Liver (tissue), 9 donors: ENCODE measurements around the gene BAZ2B. TPM values are rescaled to one million over a fixed set of nuclear protein-coding genes. Genes with fewer than 3 reads are reported as not detected.

Experiments
- DNase-seq: peaks from one replicate; pipeline ENCODE4 v3.0.0-alpha.2; 2017; ENCODE audit warnings: low spot score
- H3K27ac ChIP-seq, 2 donors: one replicate each; pipeline ENCODE4 v1.7.0; 2013; ENCODE audit warnings: inconsistent platforms in 2 of 2, low read length in 2 of 2, control low read depth in 1 of 2, low read depth in 1 of 2, mild to moderate bottlenecking in 1 of 2
- H3K27me3 ChIP-seq, 4 donors: one replicate each; pipeline versions ENCODE4 v1.6.1 to v1.7.0; 2013; ENCODE audit warnings: low read length in 3 of 4, inconsistent platforms in 1 of 4, mild to moderate bottlenecking in 1 of 4, moderate library complexity in 1 of 4; ENCODE audit not compliant: control insufficient read depth in 4 of 4, insufficient read depth in 4 of 4
- H3K36me3 ChIP-seq, 4 donors: one replicate each; pipeline versions ENCODE4 v1.6.1 to v1.7.0; 2013; ENCODE audit warnings: low read length in 3 of 4, mild to moderate bottlenecking in 3 of 4, low read depth in 1 of 4, moderate library complexity in 1 of 4; ENCODE audit not compliant: control insufficient read depth in 4 of 4, insufficient read depth in 3 of 4
- H3K4me1 ChIP-seq, 4 donors: one replicate each; pipeline versions ENCODE4 v1.6.1 to v1.7.0; 2013; ENCODE audit warnings: low read length in 3 of 4, mild to moderate bottlenecking in 3 of 4, moderate library complexity in 1 of 4; ENCODE audit not compliant: control insufficient read depth in 4 of 4, insufficient read depth in 4 of 4
- H3K4me3 ChIP-seq, 3 donors: one replicate each; pipeline versions ENCODE4 v1.6.1 to v1.7.0; 2013; ENCODE audit warnings: low read length in 3 of 3, control low read depth in 1 of 3, low read depth in 1 of 3, mild to moderate bottlenecking in 1 of 3
- H3K9ac ChIP-seq, 2 donors: one replicate each; pipeline ENCODE4 v1.7.0; 2013; ENCODE audit warnings: low read length in 2 of 2, mild to moderate bottlenecking in 2 of 2, moderate library complexity in 2 of 2, control low read depth in 1 of 2, low read depth in 1 of 2
- H3K9me3 ChIP-seq, 4 donors: one replicate each; pipeline versions ENCODE4 v1.6.1 to v1.7.0; 2013; ENCODE audit warnings: low read length in 3 of 4; ENCODE audit not compliant: control insufficient read depth in 4 of 4
- ATF3 ChIP-seq: IDR thresholded peaks from 2 replicates; pipeline ENCODE4 v1.6.1; 2016; ENCODE audit warnings: antibody characterized with exemption
- EGR1 ChIP-seq, 2 donors: IDR thresholded peaks; 2 replicates each; pipeline ENCODE4 v1.6.1; 2016 to 2018; ENCODE audit warnings: antibody characterized with exemption in 2 of 2, low read depth in 2 of 2
- FOXA1 ChIP-seq: IDR thresholded peaks from 2 replicates; pipeline ENCODE4 v1.6.1; 2016; ENCODE audit warnings: antibody characterized with exemption
- FOXA2 ChIP-seq: IDR thresholded peaks from 2 replicates; pipeline ENCODE4 v1.6.1; 2016; ENCODE audit warnings: antibody characterized with exemption
- GABPA ChIP-seq, 2 donors: IDR thresholded peaks in 1 of 2; conservative IDR thresholded peaks in 1 of 2; 2 replicates each; pipeline ENCODE4 v1.6.1; 2016; ENCODE audit warnings: antibody characterized with exemption in 2 of 2, mild to moderate bottlenecking in 1 of 2, moderate library complexity in 1 of 2
- HNF4A ChIP-seq, 2 donors: conservative IDR thresholded peaks; 2 replicates each; pipeline ENCODE4 v1.6.1; 2016; ENCODE audit warnings: antibody characterized with exemption in 2 of 2, mild to moderate bottlenecking in 2 of 2
- HNF4G ChIP-seq: IDR thresholded peaks from 2 replicates; pipeline ENCODE4 v1.6.1; 2016; ENCODE audit warnings: antibody characterized with exemption
- JUND ChIP-seq, 2 donors: IDR thresholded peaks; 2 replicates each; pipeline ENCODE4 v1.6.1; 2016; ENCODE audit warnings: antibody characterized with exemption in 2 of 2
- NR2F2 ChIP-seq: IDR thresholded peaks from 2 replicates; pipeline ENCODE4 v1.6.1; 2016; ENCODE audit warnings: antibody characterized with exemption
- RAD21 ChIP-seq, 2 donors: IDR thresholded peaks; 2 replicates each; pipeline ENCODE4 v1.6.1; 2016; ENCODE audit warnings: antibody characterized with exemption in 2 of 2, mild to moderate bottlenecking in 2 of 2
- REST ChIP-seq: IDR thresholded peaks from 2 replicates; pipeline ENCODE4 v1.6.1; 2016; ENCODE audit warnings: antibody characterized with exemption, mild to moderate bottlenecking
- RXRA ChIP-seq, 2 donors: IDR thresholded peaks; 2 replicates each; pipeline ENCODE4 v1.6.1; 2017 to 2018; ENCODE audit warnings: antibody characterized with exemption in 2 of 2, mild to moderate bottlenecking in 1 of 2
- SP1 ChIP-seq: IDR thresholded peaks from 2 replicates; pipeline ENCODE4 v1.6.1; 2018; ENCODE audit warnings: antibody characterized with exemption, mild to moderate bottlenecking
- TAF1 ChIP-seq: conservative IDR thresholded peaks from 2 replicates; pipeline ENCODE4 v1.6.1; 2016; ENCODE audit warnings: antibody characterized with exemption, mild to moderate bottlenecking
- YY1 ChIP-seq: IDR thresholded peaks from 2 replicates; pipeline ENCODE4 v1.6.1; 2016; ENCODE audit warnings: antibody characterized with exemption, mild to moderate bottlenecking
- WGBS: extraction: QIAGEN DNeasy Blood & Tissue Kit; methylation state at CpG from one replicate; pipeline ENCODE4 v1.1.7; 2013; 5-methylcytosine and 5-hydroxymethylcytosine counted together
- polyA plus RNA-seq, 2 donors: library from polyadenylated mRNA; stranded (reverse) in 1 of 2; unstranded in 1 of 2; fragments of 200-250 nt in 1 of 2; fragments of >200 nt in 1 of 2; fragmentation: Nextera tagmentation in 1 of 2; extraction: Ambion mirVana in 1 of 2; gene quantifications; one replicate each; pipeline versions ENCODE4 v1.2.1 to v1.2.3, GENCODE V29; 2013 to 2015
- total RNA-seq, 2 donors: library from RNA; depleted of rRNA; stranded (reverse); fragments of >200 nt; gene quantifications; one replicate each; pipeline ENCODE4 v1.2.3, GENCODE V29; 2014
- TF ChIP-seq, protein P1 (sequence below): fragments of 150-350 bp; IDR thresholded peaks from 2 replicates; pipeline ENCODE4 v1.5.1; 2017; ENCODE audit warnings: improper control_type of control experiment, low read depth, low read length; ENCODE audit not compliant: missing input control
- TF ChIP-seq, protein P2 (sequence below): IDR thresholded peaks from 2 replicates; pipeline ENCODE4 v1.6.1; 2016; ENCODE audit warnings: antibody characterized with exemption
- TF ChIP-seq, protein P3 (sequence below): IDR thresholded peaks from 2 replicates; pipeline ENCODE4 v1.6.1; 2016; ENCODE audit warnings: antibody characterized with exemption
- donor health status: healthy.
- donor health status: healthy.
- donor health status: healthy.
- donor health status: healthy.
- donor health status: healthy.

BAZ2B gene
- total and polyA plus RNA-seq, 4 donors = 6.7 to 61.0 (median 24.9) TPM

- H3K36me3 ChIP-seq = no peaks in the 10 kb centered on the region
- H3K4me3 ChIP-seq = no peak overlapping the region
- H3K27ac ChIP-seq = no peak overlapping the region
- TF ChIP-seq JUND (IDR thresholded peaks at IDR 0.05) = no peak
- H3K9ac ChIP-seq = no peak overlapping the region
- H3K9me3 ChIP-seq = no peaks in the 10 kb centered on the region
- no peak for DNase-seq
- peaks cover under 1 to 13% (median 7%) of the 10 kb centered on the region in 4 donors for H3K4me1 ChIP-seq
- WGBS = 81% methylated on average over 3 of the region's 3 CpGs
- no peaks in the 10 kb centered on the region for H3K27me3 ChIP-seq
Measured at GRCh38 chr2:159518321-159519005, 97.9 kb downstream of the BAZ2B start.

DNA sequence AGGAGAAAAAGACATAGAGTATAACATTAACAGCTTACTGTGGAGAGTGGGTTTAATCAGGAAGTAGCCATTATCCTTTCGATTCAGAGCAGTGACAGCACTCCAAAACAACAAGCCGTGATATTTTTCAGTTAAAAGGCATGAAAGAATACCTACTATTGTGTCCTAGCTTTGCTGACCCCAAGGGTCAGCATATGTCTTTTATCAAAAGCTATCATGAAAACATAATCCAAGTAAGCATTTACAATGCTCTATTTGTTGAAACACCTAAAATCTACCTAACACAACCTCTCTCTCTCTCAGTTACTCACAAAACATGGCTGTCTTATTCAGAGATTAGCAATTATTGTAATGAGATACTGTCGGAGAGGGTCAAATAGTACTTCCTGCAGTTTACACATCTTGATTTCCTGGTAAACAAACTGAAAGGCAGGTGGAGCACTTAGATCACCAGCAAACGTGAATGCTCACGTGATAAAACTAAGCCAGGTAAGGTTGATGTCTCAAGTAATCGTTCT, 100.0 kb downstream of the BAZ2B start:
- no peak for DNase-seq
- peaks cover 2 to 17% (median 7%) of the 10 kb centered on the region in 4 donors for H3K4me1 ChIP-seq

More for the DNA sequence above, 100.0 kb downstream of the BAZ2B start:
- H3K27me3 ChIP-seq = no peaks in the 10 kb centered on the region
- TF ChIP-seq FOXA1 = peak; percentile 61
- TF ChIP-seq ATF3 = no peak
- peak; percentile 98 for TF ChIP-seq YY1
- peak; percentile 28 to 31 for TF ChIP-seq EGR1 (IDR thresholded peaks at IDR 0.05; ENCODE audit: low read depth in 2 of 2)
- TF ChIP-seq GABPA (IDR thresholded peaks at IDR 0.05 in 1 of 2, conservative IDR thresholded peaks at IDR 0.05 in 1 of 2) = peak; percentile 54 to 85
- peak; percentile 39 to 60 for TF ChIP-seq HNF4A (conservative IDR thresholded peaks at IDR 0.05)
- peak; percentile 86 for TF ChIP-seq TAF1
- TF ChIP-seq, protein P1, sequence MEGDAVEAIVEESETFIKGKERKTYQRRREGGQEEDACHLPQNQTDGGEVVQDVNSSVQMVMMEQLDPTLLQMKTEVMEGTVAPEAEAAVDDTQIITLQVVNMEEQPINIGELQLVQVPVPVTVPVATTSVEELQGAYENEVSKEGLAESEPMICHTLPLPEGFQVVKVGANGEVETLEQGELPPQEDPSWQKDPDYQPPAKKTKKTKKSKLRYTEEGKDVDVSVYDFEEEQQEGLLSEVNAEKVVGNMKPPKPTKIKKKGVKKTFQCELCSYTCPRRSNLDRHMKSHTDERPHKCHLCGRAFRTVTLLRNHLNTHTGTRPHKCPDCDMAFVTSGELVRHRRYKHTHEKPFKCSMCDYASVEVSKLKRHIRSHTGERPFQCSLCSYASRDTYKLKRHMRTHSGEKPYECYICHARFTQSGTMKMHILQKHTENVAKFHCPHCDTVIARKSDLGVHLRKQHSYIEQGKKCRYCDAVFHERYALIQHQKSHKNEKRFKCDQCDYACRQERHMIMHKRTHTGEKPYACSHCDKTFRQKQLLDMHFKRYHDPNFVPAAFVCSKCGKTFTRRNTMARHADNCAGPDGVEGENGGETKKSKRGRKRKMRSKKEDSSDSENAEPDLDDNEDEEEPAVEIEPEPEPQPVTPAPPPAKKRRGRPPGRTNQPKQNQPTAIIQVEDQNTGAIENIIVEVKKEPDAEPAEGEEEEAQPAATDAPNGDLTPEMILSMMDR = no peak
- peak; percentile 32 for TF ChIP-seq FOXA2
- TF ChIP-seq SP1 = peak; percentile 69
- TF ChIP-seq NR2F2 = no peak
- TF ChIP-seq, protein P2, sequence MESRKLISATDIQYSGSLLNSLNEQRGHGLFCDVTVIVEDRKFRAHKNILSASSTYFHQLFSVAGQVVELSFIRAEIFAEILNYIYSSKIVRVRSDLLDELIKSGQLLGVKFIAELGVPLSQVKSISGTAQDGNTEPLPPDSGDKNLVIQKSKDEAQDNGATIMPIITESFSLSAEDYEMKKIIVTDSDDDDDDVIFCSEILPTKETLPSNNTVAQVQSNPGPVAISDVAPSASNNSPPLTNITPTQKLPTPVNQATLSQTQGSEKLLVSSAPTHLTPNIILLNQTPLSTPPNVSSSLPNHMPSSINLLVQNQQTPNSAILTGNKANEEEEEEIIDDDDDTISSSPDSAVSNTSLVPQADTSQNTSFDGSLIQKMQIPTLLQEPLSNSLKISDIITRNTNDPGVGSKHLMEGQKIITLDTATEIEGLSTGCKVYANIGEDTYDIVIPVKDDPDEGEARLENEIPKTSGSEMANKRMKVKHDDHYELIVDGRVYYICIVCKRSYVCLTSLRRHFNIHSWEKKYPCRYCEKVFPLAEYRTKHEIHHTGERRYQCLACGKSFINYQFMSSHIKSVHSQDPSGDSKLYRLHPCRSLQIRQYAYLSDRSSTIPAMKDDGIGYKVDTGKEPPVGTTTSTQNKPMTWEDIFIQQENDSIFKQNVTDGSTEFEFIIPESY = peak; percentile 48
- TF ChIP-seq HNF4G = no peak
- peak; percentile 78 for TF ChIP-seq REST
- peak; percentile 50 to 69 for TF ChIP-seq RXRA (IDR thresholded peaks at IDR 0.05)
- TF ChIP-seq, protein P3, sequence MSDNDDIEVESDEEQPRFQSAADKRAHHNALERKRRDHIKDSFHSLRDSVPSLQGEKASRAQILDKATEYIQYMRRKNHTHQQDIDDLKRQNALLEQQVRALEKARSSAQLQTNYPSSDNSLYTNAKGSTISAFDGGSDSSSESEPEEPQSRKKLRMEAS = peak; percentile 81
- peak; percentile 27 to 45 for TF ChIP-seq JUND (IDR thresholded peaks at IDR 0.05)
- TF ChIP-seq RAD21 (IDR thresholded peaks at IDR 0.05) = peak; percentile 57 to 67
- peak overlapping the region; percentile 77 to 100 for H3K9ac ChIP-seq
- no peaks in the 10 kb centered on the region for H3K36me3 ChIP-seq
- H3K27ac ChIP-seq = peak overlapping the region; percentile 94 to 99
- WGBS = under 1% methylated on average over 6 of the region's 6 CpGs
- peak overlapping the region; percentile 62 to 86 (median 75) for H3K4me3 ChIP-seq
- H3K9me3 ChIP-seq = no peaks in the 10 kb centered on the region
